Activated gamma-delta T cell treated with anti-CD3 and anti-CD28 coated beads, Interleukin-2, amount 50 U/mL, for 16 hours (primary cell): ENCODE measurements around the gene PPP2R2C.

Experiments used
- DNase-seq: peaks from one replicate; pipeline ENCODE4 v3.0.0-alpha.2; 2020; ENCODE audit warnings: low read depth

The PPP2R2C gene

GRCh38 chr4:6288342-6288741, 184.1 kb downstream of the PPP2R2C start:
- DNase-seq = no peak

DNA sequence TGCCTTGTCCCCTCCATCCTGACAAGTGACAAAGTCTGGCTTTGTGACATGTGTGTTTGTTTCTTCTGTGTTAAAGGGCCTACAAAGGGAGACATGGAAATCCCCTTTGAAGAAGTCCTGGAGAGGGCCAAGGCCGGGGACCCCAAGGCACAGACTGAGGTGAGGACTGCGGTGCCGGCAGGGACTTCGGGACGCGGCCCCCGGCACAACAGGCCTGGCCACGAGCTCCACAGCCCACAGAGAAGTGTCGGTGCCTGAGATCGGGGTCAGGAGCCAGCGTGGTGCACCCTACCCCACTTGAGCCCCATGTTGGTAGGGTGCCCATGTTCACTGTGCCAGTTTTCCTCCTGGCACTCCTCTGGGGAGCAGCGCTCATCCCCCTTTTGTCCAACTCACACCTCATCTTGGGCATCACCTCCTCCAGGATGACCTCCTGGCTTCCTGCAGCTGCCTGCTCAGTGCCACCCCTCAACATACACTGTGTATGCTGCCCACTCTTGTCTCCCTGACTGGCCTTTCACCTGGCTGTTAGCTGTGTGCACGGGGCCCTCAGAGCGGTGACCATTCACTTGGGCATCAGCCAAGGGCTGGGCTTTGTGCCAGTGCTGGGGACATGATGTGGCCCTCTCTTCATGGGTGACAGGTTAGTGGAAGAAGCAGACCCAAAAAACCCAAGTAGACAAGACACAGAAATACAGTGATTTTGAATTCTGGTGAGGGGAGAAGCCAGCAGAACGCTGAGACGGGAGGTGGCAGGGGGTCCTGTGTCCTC, 185.2 kb downstream of the PPP2R2C start:
- DNase-seq = no peak

DNA sequence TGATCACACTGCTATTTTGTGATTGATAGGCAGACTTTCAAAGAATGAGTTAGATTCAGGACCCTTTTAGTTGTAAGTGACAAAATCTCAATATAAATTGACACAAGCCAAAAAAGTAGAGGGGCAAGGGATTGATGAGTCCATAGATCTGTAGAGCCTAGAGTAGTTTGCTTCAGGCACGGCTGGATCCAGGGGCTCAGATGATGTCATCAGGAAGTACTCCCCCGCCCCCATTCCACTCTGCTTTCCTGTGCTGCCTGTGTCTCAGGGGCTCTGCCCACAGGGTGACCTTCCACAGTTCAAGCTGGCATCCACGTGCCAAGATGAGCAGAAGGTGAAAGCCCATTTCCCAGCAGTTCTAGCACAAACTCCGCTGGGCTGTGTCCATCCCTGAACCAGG, 189.1 kb downstream of the PPP2R2C start:
- DNase-seq = no peak

GRCh38 chr4:6282314-6282771, 190.1 kb downstream of the PPP2R2C start:
- DNase-seq = no peak

DNA sequence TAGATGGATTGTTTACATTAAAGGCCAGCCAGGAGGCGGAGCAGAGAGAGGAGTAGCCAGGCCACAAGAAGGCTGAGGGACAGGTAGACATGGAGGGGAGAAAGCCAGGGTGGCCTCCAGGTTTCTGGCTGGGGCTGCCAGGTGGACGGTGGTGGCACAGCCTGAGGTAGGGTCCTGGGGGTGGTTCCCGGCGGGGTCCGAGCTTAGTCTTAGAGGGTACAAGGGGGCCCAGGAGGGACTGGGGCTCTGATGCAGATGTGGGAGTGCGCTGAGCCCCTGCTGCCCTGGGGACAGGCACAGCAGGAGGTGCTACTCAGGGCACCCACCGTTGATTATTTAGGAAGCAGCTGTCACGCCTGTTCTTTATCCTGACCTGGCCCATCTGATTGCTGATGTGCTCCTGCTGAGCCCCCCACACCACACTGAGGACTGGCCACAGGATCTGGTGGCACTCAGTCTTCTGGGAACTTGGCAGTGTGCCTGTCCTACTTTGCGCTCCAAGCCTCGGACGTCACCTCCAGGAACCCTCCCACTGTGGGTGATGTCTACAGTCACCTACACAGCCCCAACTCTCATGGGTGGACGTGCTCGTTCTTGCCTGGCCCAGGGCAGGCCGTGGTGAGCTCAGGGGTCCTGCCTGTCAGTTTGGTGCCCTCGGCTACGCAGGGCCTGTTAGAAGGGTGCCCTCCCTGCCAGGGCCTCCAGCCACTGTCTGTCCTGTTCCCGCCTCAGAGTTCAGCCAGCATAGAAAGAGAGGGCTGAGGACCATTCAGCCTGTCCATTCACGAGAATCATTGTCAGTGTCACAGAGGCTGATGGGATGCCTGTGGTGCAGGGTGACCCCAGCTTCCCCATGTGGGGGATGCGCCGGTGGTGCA, 190.7 kb downstream of the PPP2R2C start:
- DNase-seq = no peak

DNA sequence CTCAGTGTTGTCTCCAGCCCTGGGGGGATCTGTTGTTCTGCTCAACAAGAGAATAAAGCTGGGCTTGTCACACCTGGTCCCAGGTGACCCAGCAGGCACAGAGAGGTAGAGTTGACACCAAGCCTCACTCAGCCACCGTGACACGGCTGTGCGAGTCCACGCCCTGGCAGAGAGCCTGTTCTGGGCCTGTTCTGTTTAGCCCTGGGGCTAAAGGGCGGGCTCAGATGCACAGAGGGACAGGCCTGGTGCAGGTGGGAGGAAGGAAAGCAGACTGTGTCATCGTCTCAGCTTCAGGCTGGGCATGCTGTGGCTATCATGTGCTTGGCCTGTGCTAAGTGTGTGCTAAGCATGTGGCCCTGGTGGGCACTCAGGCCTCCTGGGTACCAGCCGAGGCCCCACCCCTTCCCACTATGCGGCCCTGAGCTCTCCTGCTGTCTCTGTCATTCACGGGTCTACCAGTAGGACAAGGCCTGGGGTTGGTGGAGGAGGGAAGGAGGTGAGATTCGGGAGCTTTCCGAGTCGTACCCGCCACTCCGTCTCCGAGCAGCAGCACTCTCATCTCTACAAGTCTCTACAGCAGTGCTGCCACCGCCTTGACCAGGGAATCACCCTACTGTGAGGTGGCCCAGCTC, 191.9 kb downstream of the PPP2R2C start:
- DNase-seq = no peak

DNA sequence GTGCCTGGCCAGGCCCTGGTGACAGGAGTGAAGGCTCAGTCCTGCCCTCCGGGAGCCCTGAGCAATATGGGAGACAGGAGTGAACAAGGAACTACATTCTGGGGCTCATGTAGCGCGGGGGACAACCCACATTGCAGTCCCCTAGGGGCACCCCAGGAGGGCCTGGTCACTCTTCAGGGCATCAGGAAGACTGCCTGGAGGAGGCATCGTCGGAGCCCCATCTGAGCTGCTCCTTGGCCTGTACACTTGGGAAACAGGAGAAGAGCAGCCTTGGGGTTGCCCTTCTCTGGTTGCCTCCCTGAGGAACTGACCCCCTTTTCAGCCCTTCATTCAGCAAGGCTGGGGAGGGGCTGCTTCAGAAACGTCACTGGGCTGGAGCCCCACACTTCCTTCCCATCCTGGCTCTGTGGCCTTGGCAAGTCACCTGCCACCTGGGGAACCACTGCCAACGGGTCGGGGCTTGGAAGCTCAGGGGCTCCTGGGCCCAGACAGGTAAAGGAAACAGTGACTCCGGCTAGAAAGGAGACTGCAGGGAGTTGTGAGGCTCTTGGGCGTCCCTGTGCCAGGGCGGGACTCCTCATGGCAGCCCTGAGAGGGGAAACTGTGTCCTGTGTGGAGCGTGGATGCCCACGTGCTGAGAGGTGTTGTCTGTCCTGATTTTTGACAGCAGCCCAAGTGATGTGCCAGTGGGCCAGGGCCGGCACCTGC, 192.7 kb downstream of the PPP2R2C start:
- no peak for DNase-seq

GRCh38 chr4:6278801-6279197, 193.6 kb downstream of the PPP2R2C start:
- no peak for DNase-seq

- DNase-seq = no peak
These were observed 194.2 kb downstream of the PPP2R2C start for GRCh38 chr4:6277935-6278800.

- no peak for DNase-seq
These were observed 195.1 kb downstream of the PPP2R2C start for GRCh38 chr4:6277139-6277802.

DNA sequence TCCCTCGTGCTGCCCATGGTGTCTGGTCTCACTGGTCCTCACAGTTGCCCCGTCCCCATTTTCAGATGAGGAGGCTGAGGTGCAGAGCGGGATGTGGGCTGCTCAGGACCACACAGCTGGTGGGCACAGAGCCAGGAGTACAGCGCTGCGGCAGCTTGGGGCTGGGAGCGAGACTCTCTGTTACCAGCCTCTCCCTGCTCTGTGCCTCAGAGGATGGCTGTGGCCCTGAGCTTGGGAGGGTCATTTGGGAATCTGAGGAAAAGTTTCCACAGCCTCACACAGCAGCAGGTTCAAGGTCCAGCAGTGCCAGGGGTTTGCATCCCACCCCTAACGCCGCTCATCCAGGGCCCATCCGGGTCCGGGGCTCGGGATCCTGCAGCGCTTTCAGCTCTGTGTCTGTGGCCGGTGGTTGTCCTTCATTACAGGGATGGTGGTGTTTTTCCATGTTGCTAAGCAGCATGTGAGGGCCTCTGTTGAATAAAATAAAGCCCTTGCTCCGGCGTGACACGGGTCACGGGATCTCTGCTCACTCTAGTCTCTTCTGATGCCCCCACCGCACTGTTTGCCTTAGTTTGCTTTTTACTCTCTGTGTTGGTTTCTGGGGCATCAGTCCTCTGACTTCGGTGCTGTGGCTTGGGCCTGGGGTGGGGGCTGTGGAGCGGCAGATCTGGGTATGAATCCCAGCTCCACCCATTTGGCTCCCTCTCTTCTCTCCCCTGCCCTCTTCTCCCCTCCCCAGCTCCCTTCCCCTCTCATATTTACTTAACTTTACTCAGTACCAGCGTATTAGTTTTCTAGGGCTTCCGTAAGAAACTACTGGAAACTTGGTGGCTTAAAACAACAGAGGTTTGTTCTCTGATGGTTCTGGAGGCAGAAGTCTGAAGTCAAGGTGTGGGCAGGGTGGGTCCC, 196.3 kb downstream of the PPP2R2C start:
- no peak for DNase-seq

DNA sequence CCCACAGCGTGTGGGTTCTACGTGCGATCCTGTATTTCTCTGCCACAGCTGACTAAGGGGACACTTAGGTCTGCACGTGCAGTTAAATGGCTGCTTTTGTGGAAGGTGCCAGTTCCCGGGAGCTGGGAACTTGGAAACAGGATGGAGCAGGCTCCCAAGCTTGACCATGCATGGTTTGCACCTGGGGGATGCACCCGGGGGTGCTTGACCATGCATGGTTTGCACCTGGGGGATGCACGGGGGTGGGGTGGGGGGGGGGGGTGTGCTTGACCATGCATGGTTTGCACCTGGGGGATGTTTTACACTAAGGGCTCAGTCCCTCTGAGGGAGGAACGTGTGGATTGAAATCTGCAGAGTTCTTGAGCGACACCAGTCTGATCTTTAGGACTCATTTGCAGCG, 197.1 kb downstream of the PPP2R2C start:
- no peak for DNase-seq

DNA sequence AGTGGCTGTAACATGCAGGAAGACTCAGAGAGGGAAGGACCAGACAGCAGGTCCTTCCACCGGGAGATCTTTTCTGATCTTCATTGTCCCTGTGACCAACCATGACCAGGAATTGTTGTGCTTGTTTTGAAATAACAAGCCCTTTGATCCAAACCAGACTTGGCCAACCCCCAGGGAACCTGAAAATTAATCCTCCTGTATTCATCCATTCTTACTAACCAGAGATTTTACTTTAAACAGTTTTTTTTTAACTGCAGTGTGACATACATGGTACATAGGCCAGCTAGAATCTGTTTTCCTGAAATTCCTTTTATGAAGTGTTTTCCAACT, 198.8 kb downstream of the PPP2R2C start:
- DNase-seq = no peak

DNA sequence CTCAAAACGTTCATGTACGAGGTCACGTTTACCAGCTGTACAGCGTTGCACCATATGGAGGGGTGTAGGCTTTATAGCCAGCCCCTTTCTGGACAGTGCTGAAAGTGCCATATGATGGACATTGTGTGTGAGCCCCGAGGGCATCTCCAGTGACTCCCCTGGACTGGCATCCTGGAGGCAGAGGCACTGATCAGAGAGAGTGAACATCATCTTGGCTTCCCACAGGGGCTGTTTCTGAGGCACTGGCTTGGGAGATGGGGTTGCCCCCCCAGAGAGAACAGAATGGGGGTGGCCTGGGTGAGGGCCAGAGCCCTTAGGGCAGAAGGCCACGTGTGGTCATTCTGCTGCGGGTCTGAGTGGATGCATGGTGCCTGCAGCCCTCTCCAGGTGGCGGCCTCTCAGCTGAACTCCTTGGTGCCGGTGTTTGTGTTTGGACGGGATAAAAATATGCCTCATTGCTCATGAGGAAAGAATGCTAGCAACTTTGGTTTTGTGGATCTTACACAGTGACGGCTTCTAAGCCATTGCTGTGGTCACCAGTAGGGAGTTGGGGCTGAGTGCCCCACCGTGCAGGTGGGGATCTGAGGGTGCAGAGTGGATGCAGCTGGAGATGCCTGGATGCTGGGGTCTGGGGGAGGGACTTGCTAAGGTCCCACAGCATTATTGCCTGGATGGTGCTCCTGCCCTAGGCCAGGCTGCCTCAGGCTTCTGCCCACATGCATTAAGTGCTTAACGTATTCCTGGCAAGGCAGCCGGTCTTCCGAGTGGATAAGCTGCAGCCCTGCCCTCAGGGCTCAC, 199.4 kb downstream of the PPP2R2C start:
- DNase-seq = no peak

DNA sequence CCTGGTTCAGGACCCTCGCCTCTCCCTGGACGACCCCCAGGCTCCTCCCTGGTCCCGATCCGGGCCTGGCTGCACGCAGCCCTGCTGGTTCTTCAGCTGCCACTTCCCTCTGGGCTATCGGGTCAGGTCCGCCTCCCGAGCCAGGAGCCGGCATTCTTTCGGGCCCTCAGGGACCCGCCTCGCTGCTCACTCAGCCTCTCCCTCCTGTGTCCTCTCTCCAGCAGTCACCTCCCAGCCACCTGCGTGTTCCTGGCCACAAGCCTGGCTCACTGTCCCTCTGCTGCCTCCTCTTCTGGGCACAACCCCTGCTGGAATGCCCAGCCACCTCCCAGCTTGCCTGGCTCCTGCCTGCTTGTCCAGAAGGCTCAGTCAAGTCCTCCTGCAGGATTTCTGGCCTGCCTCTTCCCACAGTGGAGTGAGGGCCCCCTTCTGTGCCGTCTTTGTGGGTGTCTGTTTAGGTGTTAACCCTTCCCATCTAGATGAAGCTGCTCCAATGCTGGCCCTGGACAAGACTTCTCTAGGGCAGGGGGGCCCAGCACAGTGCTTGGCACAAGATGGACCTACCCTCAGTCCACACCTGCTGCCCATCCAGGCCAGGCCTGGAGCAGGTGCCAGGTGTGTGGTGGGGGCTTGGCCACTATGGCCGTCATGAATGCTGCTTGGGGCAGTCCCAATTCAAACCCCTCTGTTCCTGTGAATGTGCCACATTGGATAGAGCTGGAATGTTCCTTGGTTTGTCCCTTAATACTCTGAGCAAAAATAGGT, 200.5 kb downstream of the PPP2R2C start:
- no peak for DNase-seq

GRCh38 chr4:6271206-6271605, 201.2 kb downstream of the PPP2R2C start:
- DNase-seq = no peak

DNA sequence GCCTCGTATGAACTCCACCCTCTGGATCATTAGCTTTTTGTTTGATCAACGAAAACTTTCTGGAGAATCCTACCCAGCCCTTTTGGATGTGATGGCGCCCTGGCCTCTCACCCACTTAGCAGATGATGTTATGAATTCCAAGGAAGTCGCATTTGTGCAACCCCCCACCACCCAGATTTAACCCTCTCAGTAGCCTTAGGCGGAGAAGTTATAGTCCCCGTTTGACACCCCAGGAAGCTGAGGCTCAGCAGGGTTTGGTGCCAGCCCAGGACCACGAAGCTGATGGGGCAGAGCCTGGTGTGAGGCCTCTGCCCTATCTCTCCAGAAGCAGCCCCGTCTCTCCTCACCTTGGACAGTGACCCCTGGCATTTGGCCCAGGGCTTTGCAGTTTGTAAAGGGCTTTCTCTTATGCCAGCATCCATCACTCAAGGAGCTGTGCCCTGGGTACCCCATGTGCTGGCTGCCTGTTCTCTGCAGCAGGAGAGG, 201.7 kb downstream of the PPP2R2C start:
- no peak for DNase-seq
